Uterus (tissue), 4 donors: Measurements from ENCODE around the gene NSD2. TPM values are rescaled to one million over a fixed set of nuclear protein-coding genes. Genes with fewer than 3 reads are reported as not detected.

Source experiments
- DNase-seq, 2 donors: peaks; one replicate each; pipeline ENCODE4 v3.0.0-alpha.2; 2019 to 2020
- H3K27ac ChIP-seq, 2 donors: fragments of 200-600 bp; sonication (generic); 1 replicate in 1 of 2; 2 replicates in 1 of 2; pipeline ENCODE4 v1.5.1; 2016 to 2018
- H3K27me3 ChIP-seq, 2 donors: fragments of 200-600 bp; sonication (generic); one replicate each; pipeline ENCODE4 v1.5.1; 2018 to 2019; ENCODE audit warnings: control low read depth in 1 of 2
- H3K36me3 ChIP-seq, 2 donors: fragments of 200-600 bp; sonication (generic); one replicate each; pipeline ENCODE4 v1.5.1; 2019; ENCODE audit warnings: control low read depth in 1 of 2
- H3K4me1 ChIP-seq, 2 donors: fragments of 200-600 bp; sonication (generic); one replicate each; pipeline ENCODE4 v1.5.1; 2018 to 2019; ENCODE audit warnings: control low read depth in 1 of 2
- H3K4me3 ChIP-seq, 2 donors: fragments of 200-600 bp; sonication (generic); 1 replicate in 1 of 2; 2 replicates in 1 of 2; pipeline ENCODE4 v1.5.1; 2018 to 2019; ENCODE audit warnings: mild to moderate bottlenecking in 1 of 2
- H3K9me3 ChIP-seq, 2 donors: fragments of 200-600 bp; sonication (generic); one replicate each; pipeline ENCODE4 v1.5.1; 2019; ENCODE audit warnings: control low read depth in 1 of 2
- POLR2A ChIP-seq, 2 donors: fragments of 450-650 bp; IDR thresholded peaks; one replicate each; pipeline ENCODE4 v1.6.1; 2016; ENCODE audit warnings: antibody characterized with exemption in 2 of 2, mild to moderate bottlenecking in 1 of 2, moderate library complexity in 1 of 2
- intact Hi-C: fragments of 100-400 bp; cut with DNase I; formaldehyde crosslinking; loops from one replicate; pipeline ENCODE4 v1.15.1; 2023; ENCODE audit warnings: low total_unique reads
- total RNA-seq, 4 donors: library from RNA; depleted of rRNA in 3 of 4; stranded (reverse); fragments of >200 nt in 3 of 4; gene quantifications; one replicate each; pipeline versions ENCODE4 v1.1.0 to v1.2.4, GENCODE V29; 2014 to 2023
- TF ChIP-seq, protein P1 (sequence below), 4 experiments: fragments of 200-600 bp in 2 of 4; fragments of 450-650 bp in 2 of 4; sonication (generic) in 2 of 4; IDR thresholded peaks; one replicate each; pipeline ENCODE4 v1.5.1; 2016 to 2019; ENCODE audit warnings: antibody characterized with exemption in 4 of 4, mild to moderate bottlenecking in 2 of 4, moderate library complexity in 1 of 4
- donor health status: DM: yes; HTN: yes; CAD: no.

NSD2 gene
- total RNA-seq, 4 donors from 2014 or later, result 10.3 to 75.3 (median 49.0) TPM

DNA sequence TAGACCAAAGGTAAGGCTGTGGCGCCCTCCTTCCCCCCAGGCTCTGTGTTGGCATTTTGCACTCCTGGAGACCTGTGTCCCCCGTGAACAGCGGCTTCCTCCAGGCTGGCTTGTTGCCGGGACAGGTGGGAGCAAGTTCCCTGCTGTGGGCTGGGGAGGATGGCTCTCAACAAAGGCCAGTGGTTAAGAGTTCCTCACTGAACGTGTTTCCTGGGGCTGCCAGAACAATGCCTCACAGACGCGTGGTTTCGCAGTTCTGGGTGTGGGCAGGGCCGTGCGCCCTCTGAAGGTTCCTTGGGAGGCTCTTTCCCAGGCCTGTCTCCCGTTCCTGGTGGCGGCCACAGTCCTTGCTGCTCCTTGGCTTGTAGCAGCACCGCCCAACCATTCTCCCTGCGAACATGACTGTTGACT is 104.2 kb downstream of the NSD2 start:
- intact Hi-C loops, result no loop called here
- TF ChIP-seq, protein P1, sequence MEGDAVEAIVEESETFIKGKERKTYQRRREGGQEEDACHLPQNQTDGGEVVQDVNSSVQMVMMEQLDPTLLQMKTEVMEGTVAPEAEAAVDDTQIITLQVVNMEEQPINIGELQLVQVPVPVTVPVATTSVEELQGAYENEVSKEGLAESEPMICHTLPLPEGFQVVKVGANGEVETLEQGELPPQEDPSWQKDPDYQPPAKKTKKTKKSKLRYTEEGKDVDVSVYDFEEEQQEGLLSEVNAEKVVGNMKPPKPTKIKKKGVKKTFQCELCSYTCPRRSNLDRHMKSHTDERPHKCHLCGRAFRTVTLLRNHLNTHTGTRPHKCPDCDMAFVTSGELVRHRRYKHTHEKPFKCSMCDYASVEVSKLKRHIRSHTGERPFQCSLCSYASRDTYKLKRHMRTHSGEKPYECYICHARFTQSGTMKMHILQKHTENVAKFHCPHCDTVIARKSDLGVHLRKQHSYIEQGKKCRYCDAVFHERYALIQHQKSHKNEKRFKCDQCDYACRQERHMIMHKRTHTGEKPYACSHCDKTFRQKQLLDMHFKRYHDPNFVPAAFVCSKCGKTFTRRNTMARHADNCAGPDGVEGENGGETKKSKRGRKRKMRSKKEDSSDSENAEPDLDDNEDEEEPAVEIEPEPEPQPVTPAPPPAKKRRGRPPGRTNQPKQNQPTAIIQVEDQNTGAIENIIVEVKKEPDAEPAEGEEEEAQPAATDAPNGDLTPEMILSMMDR (IDR thresholded peaks at IDR 0.05), result no peak
- TF ChIP-seq POLR2A (IDR thresholded peaks at IDR 0.05), result no peak
- no peak for DNase-seq
- H3K27ac ChIP-seq, result no peak overlapping the region
- H3K27me3 ChIP-seq, result no peaks in the 10 kb centered on the region
- no peaks in the 10 kb centered on the region for H3K4me1 ChIP-seq
- no peak overlapping the region for H3K4me3 ChIP-seq
- H3K9me3 ChIP-seq, result no peaks in the 10 kb centered on the region
- no peaks in the 10 kb centered on the region for H3K36me3 ChIP-seq

DNA sequence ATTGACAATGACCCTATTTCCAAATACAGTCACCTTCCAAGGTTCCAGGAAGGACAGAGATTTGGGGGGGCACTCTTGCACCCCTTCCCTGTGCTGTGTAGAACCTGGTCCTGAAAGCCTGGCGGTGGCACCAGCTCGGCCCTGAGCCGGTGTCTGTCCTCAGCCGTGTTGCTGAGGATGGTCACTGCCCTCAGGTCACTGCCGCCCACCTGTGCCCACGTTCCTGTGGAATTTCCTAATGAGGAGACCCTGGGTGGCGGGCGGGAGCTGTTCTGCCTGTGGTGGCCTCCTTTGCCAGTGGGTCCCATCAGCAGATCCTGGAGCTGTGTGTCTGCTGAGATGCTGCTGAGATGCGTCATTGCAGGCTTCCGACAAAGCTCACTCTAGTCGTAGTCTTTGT is 104.7 kb downstream of the NSD2 start:
- no peaks in the 10 kb centered on the region for H3K4me1 ChIP-seq
- no peak overlapping the region for H3K27ac ChIP-seq
- no peak for DNase-seq
- H3K36me3 ChIP-seq, result no peaks in the 10 kb centered on the region
- H3K9me3 ChIP-seq, result no peaks in the 10 kb centered on the region
- H3K4me3 ChIP-seq, result no peak overlapping the region
- no peak for TF ChIP-seq POLR2A (IDR thresholded peaks at IDR 0.05)
- TF ChIP-seq, protein P1 (IDR thresholded peaks at IDR 0.05), result no peak
- no peaks in the 10 kb centered on the region for H3K27me3 ChIP-seq
- intact Hi-C loops, result no loop called here

DNA sequence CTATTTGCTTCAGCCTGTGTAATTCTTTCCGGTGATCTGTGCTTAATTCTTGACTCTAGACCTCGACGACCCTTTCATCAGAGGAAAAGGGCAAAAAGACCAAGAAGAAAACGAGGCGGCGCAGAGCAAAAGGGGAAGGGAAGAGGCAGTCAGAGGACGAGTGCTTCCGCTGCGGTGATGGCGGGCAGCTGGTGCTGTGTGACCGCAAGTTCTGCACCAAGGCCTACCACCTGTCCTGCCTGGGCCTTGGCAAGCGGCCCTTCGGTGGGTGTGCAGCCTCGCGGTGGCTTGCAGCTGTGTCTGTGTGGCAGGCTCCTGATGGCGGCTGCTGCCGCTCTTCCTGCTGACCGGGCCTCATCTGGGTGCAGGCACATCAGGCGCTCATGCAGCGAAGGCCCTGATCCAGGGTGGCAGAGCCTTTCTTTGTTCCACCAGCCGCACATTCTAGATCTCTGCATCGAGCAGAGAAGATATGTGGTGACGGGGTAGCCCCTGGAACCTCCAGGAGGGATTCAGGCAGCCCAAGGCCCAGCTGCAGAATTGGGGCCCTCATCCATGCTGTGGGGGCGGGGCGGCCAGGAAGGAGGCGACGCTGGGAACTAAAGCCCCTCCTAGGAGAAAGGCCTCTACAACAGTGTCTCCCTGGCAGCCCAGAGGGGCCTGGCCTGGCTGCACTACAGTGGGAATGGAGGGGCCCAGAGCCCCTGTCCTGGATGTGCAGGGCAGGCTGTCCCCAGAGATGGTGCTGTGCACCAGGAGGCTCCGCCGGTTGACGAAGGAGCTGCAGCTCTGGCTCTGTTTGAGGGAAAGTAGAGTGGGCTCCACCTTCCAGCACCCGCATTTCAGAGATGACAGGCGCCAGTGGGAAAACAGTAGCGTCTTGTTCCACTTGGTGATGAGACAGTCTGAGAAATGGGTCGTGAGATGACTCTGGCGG is 105.5 kb downstream of the NSD2 start:
- no peak overlapping the region for H3K27ac ChIP-seq
- intact Hi-C loops, result no loop called here
- no peaks in the 10 kb centered on the region for H3K9me3 ChIP-seq
- TF ChIP-seq, protein P1 (IDR thresholded peaks at IDR 0.05), result no peak
- TF ChIP-seq POLR2A (IDR thresholded peaks at IDR 0.05), result no peak
- no peaks in the 10 kb centered on the region for H3K36me3 ChIP-seq
- no peaks in the 10 kb centered on the region for H3K4me1 ChIP-seq
- H3K27me3 ChIP-seq, result no peaks in the 10 kb centered on the region
- DNase-seq, result no peak
- no peak overlapping the region for H3K4me3 ChIP-seq

DNA sequence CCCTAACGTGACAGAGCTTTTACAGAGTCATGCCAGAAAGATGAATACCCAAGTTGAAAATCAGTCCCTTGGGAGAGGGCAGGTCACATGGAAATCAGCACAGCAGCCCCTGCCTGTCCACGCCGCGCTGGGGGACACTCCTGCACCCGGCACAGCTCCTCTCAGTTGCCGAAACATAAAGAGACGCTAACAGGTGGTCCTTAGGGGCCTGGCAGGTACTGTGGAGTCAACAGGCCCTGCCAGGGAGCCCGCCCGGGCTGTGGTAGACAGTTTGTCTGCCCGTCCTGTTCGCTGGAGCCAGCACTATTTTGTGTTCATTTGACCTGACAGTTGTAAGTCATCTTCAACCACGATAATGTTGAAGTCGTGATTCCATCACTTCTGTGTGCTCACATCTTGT is 107.0 kb downstream of the NSD2 start:
- Histone ChIP-seq H3K9me3 (no peaks in the 10 kb centered on the region), H3K27me3 (no peaks in the 10 kb centered on the region), H3K4me1 (no peaks in the 10 kb centered on the region), H3K36me3 (no peaks in the 10 kb centered on the region), H3K4me3 (no peak overlapping the region), H3K27ac (no peak overlapping the region)
- DNase-seq, result no peak
- TF ChIP-seq, protein P1 (IDR thresholded peaks at IDR 0.05), result no peak
- no peak for TF ChIP-seq POLR2A (IDR thresholded peaks at IDR 0.05)
- intact Hi-C loops, result no loop called here

DNA sequence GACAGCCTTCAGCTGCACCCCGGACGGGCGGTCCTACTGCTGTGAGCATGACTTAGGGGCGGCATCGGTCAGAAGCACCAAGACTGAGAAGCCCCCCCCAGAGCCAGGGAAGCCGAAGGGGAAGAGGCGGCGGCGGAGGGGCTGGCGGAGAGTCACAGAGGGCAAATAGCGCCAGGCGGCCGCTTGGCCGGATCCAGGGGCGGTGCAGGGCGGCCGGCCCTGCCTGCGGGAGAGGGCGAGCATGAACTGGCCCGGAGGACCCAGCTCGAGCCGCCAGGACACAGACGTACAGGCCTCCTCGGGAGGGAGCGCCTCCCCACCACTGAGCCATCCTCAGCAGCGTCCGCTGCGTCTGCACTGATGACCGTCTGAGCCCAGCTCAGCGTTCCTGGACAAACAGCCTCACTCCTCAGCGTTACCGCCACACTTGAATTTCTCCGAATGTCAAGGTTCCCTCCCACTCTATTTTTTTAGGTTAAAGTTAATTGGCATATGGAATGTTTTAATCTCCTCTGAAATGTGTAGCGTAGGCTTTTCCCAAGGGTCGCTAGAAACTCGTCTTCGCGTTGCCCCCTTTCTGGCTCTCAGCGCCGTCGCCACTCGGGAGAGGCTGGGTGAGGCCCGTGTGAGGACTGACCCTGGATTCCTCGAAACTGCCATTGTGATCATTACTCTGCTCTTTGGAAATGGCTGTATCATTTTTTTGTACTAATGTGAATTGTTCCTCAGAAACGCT is 107.7 kb downstream of the NSD2 start:
- intact Hi-C loops, result no loop called here
- Histone ChIP-seq H3K27ac (no peak overlapping the region), H3K4me3 (no peak overlapping the region), H3K27me3 (no peaks in the 10 kb centered on the region), H3K4me1 (no peaks in the 10 kb centered on the region), H3K36me3 (no peaks in the 10 kb centered on the region), H3K9me3 (no peaks in the 10 kb centered on the region)
- TF ChIP-seq, protein P1 (IDR thresholded peaks at IDR 0.05), result no peak
- no peak for TF ChIP-seq POLR2A (IDR thresholded peaks at IDR 0.05)
- DNase-seq, result no peak
